Measurements from ENCODE around the gene CALCB. TPM values are rescaled to one million over a fixed set of nuclear protein-coding genes. Genes with fewer than 3 reads are reported as not detected.
A peak's percentile ranks its signal among the peaks of the same experiment; 100 is the strongest.
"Not testable (repeated sequence)": the region's sequence is repeated elsewhere in the genome, so short reads cannot be mapped to it uniquely, and the experiment has no call there.

The CALCB gene
- total RNA-seq, 2 donors from 2014 or later: 4.2 to 11.5 TPM

DNA sequence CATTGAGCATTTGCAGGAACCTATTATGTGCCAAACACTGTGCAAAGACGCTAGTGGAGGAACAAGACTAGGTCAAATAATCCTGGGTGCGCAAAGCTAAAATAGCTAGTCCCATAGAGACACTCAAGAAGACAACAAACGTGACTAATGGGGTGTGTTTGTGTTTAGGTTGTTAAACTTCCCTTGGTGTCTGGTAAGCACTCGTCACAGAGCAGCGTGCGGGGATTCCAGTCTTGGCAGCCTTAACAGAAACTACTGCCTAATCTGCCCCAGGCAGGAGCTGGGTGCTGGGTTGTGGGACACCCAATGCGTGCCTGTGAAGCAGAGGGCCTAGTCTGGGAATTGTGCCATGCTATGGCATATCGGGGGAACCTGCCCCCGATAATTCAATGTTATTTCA is 10.8 kb upstream of the CALCB start:
- H3K27me3 ChIP-seq: no peaks in the 10 kb centered on the region
- H3K27ac ChIP-seq: no peak overlapping the region
- 86 to 87% methylated on average over 9 of the region's 9 CpGs for WGBS, 2 donors
- DNase-seq (no peak), ATAC-seq (no peak)
- no peaks in the 10 kb centered on the region for H3K36me3 ChIP-seq (replicated peaks in 1 of 2; ENCODE audit: insufficient read depth in 1 of 2, low read depth in 2 of 2)
- no peaks in the 10 kb centered on the region for H3K4me1 ChIP-seq
- TF ChIP-seq POLR2A (IDR thresholded peaks at IDR 0.05): no peak
- no peak for TF ChIP-seq CTCF (IDR thresholded peaks at IDR 0.05)
- no peaks in the 10 kb centered on the region for H3K9me3 ChIP-seq
- intact Hi-C loops (cut with DNase I): no loop called here
- H3K4me3 ChIP-seq: no peak overlapping the region

GRCh38 chr11:15069751-15070150 is 3.6 kb upstream of the CALCB start:
- H3K27ac ChIP-seq; H3K9me3 ChIP-seq; H3K4me3 ChIP-seq; ATAC-seq; DNase-seq; H3K36me3 ChIP-seq (replicated peaks in 1 of 2; ENCODE audit: insufficient read depth in 1 of 2, low read depth in 2 of 2); H3K27me3 ChIP-seq: not testable (repeated sequence)
- peaks cover 22% of the 10 kb centered on the region for H3K4me1 ChIP-seq
- WGBS, 2 donors: 82 to 85% methylated on average over 7 of the region's 7 CpGs
- intact Hi-C loops (cut with DNase I): loop anchor here (10.0 kb wide), 3 partner anchors 95 to 285 kb away; partner anchors contain the start of gene CALCA

GRCh38 chr11:15071556-15072255 is 1.7 kb upstream of the CALCB start:
- Histone ChIP-seq H3K27ac (no peak overlapping the region), H3K27me3 (no peaks in the 10 kb centered on the region), H3K4me3 (no peak overlapping the region), H3K9me3 (no peaks in the 10 kb centered on the region), H3K36me3 (replicated peaks in 1 of 2; ENCODE audit: insufficient read depth in 1 of 2, low read depth in 2 of 2) (no peaks in the 10 kb centered on the region), H3K4me1 (peaks cover 23% of the 10 kb centered on the region)
- DNase-seq (no peak), ATAC-seq (no peak)
- TF ChIP-seq POLR2A (IDR thresholded peaks at IDR 0.05): no peak
- no peak for TF ChIP-seq CTCF (IDR thresholded peaks at IDR 0.05)
- WGBS, 2 donors: 92 to 93% methylated on average over 22 to 32 of the region's 32 CpGs
- intact Hi-C loops (cut with DNase I): loop anchor here (10.0 kb wide), 3 partner anchors 97 to 287 kb away; partner anchors contain the start of gene CALCA

GRCh38 chr11:15072551-15073143 is 746 bp upstream of the CALCB start:
- ATAC-seq (no peak), DNase-seq (no peak)
- intact Hi-C loops (cut with DNase I): loop anchor here (10.0 kb wide), 3 partner anchors 98 to 288 kb away; partner anchors contain the start of gene CALCA
- H3K4me1 ChIP-seq: peaks cover 23% of the 10 kb centered on the region
- no peak overlapping the region for H3K4me3 ChIP-seq
- H3K27me3 ChIP-seq: no peaks in the 10 kb centered on the region
- no peak for TF ChIP-seq POLR2A (IDR thresholded peaks at IDR 0.05)
- TF ChIP-seq CTCF (IDR thresholded peaks at IDR 0.05): no peak
- 64 to 69% methylated on average over 23 of the region's 23 CpGs for WGBS, 2 donors
- no peaks in the 10 kb centered on the region for H3K9me3 ChIP-seq
- no peak overlapping the region for H3K27ac ChIP-seq
- H3K36me3 ChIP-seq (replicated peaks in 1 of 2; ENCODE audit: insufficient read depth in 1 of 2, low read depth in 2 of 2): no peaks in the 10 kb centered on the region

- Histone ChIP-seq H3K9me3 (no peaks in the 10 kb centered on the region), H3K4me1 (peaks cover 23% of the 10 kb centered on the region), H3K4me3 (no peak overlapping the region), H3K27me3 (no peaks in the 10 kb centered on the region), H3K27ac (peak overlapping the region in 3 of 4 donors; percentile 41 to 54 (median 51)), H3K36me3 (replicated peaks in 1 of 2; ENCODE audit: insufficient read depth in 1 of 2, low read depth in 2 of 2) (no peaks in the 10 kb centered on the region)
- WGBS, 2 donors: 4% methylated on average over 29 to 33 of the region's 33 CpGs
- peak in 1 of 3 donors; percentile 29 for TF ChIP-seq POLR2A (IDR thresholded peaks at IDR 0.05)
- peak; percentile 67 to 87 (median 81) for TF ChIP-seq CTCF (IDR thresholded peaks at IDR 0.05)
- intact Hi-C loops (cut with DNase I): loop anchor here (10.0 kb wide), 3 partner anchors 100 to 290 kb away; partner anchors contain the start of gene CALCA
- DNase-seq: peak; percentile 93 to 98 (median 93)
- ATAC-seq: peak; percentile 91
Observed at GRCh38 chr11:15074206-15075161, 1.1 kb downstream of the CALCB start.
